HepG2 (cell line): ENCODE results near the gene NEDD4. TPM values are rescaled to one million over a fixed set of nuclear protein-coding genes. Genes with fewer than 3 reads are reported as not detected.
A peak's percentile ranks its signal among the peaks of the same experiment; 100 is the strongest.

Experiments
- ATF3 ChIP-seq: sonication (generic); formaldehyde crosslinking; IDR thresholded peaks from 2 replicates; pipeline ENCODE4 v1.4.0; 2020; ENCODE audit warnings: missing genetic modification reagents
- CBFB ChIP-seq: sonication (generic); formaldehyde crosslinking; IDR thresholded peaks from 2 replicates; pipeline ENCODE4 v1.4.0; 2020; ENCODE audit warnings: missing genetic modification reagents
- CBX5 ChIP-seq: sonication (generic); formaldehyde crosslinking; IDR thresholded peaks from 2 replicates; pipeline ENCODE4 v1.4.0; 2020; ENCODE audit warnings: missing genetic modification reagents, borderline replicate concordance
- CEBPG ChIP-seq: IDR thresholded peaks from 2 replicates; pipeline ENCODE4 v1.6.1; 2016
- DBP ChIP-seq: sonication (generic); formaldehyde crosslinking; IDR thresholded peaks from 2 replicates; pipeline ENCODE4 v1.4.0; 2020; ENCODE audit warnings: missing genetic modification reagents; ENCODE audit errors: not compliant biosample characterization
- FIP1L1 ChIP-seq: fragments of 200-400 bp; formaldehyde crosslinking; IDR thresholded peaks from 2 replicates; pipeline ENCODE4 v1.6.1; 2018; ENCODE audit warnings: low read depth, mild to moderate bottlenecking, low read length, moderate library complexity, borderline replicate concordance; ENCODE audit not compliant: insufficient read depth
- FUBP1 ChIP-seq: sonication (generic); formaldehyde crosslinking; IDR thresholded peaks from 2 replicates; pipeline ENCODE4 v1.5.1; 2020; ENCODE audit warnings: missing genetic modification reagents, mild to moderate bottlenecking, borderline replicate concordance
- HOMEZ ChIP-seq: IDR thresholded peaks from 2 replicates; pipeline ENCODE4 v1.6.1; 2016; ENCODE audit warnings: low read depth
- JARID2 ChIP-seq: sonication (generic); formaldehyde crosslinking; IDR thresholded peaks from 2 replicates; pipeline ENCODE4 v1.8.1; 2023; ENCODE audit warnings: missing genetic modification reagents, inconsistent platforms; ENCODE audit not compliant: insufficient replicate concordance
- SETDB1 ChIP-seq: sonication (generic); formaldehyde crosslinking; IDR thresholded peaks from 2 replicates; pipeline ENCODE4 v1.5.1; 2020; ENCODE audit warnings: missing genetic modification reagents, mild to moderate bottlenecking, borderline replicate concordance
- ZBTB44 ChIP-seq: sonication (generic); formaldehyde crosslinking; IDR thresholded peaks from 2 replicates; pipeline ENCODE4 v1.4.0; 2020; ENCODE audit warnings: missing genetic modification reagents
- ZNF101 ChIP-seq: sonication (generic); formaldehyde crosslinking; IDR thresholded peaks from 2 replicates; pipeline ENCODE4 v1.4.0; 2020; ENCODE audit warnings: mild to moderate bottlenecking, low read depth, missing genetic modification reagents, borderline replicate concordance
- ZNF24 ChIP-seq: fragments of 450-650 bp; IDR thresholded peaks from 2 replicates; pipeline ENCODE4 v1.6.1; 2017; ENCODE audit warnings: antibody characterized with exemption, mild to moderate bottlenecking
- ZNF260 ChIP-seq: sonication (generic); formaldehyde crosslinking; IDR thresholded peaks from 2 replicates; pipeline ENCODE4 v1.4.0; 2020; ENCODE audit warnings: missing genetic modification reagents, low read depth, mild to moderate bottlenecking, borderline replicate concordance
- ZNF329 ChIP-seq: sonication (generic); formaldehyde crosslinking; IDR thresholded peaks from 2 replicates; pipeline ENCODE4 v1.9.0; 2021; ENCODE audit warnings: low read depth, mild to moderate bottlenecking, missing genetic modification reagents
- ZNF709 ChIP-seq: sonication (generic); formaldehyde crosslinking; IDR thresholded peaks from 2 replicates; pipeline ENCODE4 v1.5.0; 2020; ENCODE audit warnings: mild to moderate bottlenecking, missing genetic modification reagents
- ZSCAN5A ChIP-seq: sonication (generic); formaldehyde crosslinking; IDR thresholded peaks from 2 replicates; pipeline ENCODE4 v1.8.0; 2022; ENCODE audit warnings: mild to moderate bottlenecking, missing genetic modification reagents, borderline replicate concordance
- polyA plus RNA-seq, 8 experiments: library from polyadenylated mRNA; depleted of rRNA in 3 of 8; stranded (reverse) in 7 of 8; unstranded in 1 of 8; fragments of >200 nt; fragmentation: Illumina TruSeq in 4 of 8; extraction: Trizol in 4 of 8; gene quantifications; 2 replicates each; pipeline versions ENCODE4 v1.2.1 to v1.2.3, GENCODE V29; 2011 to 2016; ENCODE audit warnings: low read depth in 4 of 8, missing spikeins in 1 of 8, mixed read lengths in 1 of 8; ENCODE audit not compliant: insufficient read depth in 1 of 8
- total RNA-seq, 5 experiments: library from RNA; depleted of rRNA; stranded (reverse); fragments of >200 nt; fragmentation: Illumina TruSeq; extraction: Trizol; gene quantifications; 2 replicates each; pipeline ENCODE4 v1.2.3, GENCODE V29; 2016; ENCODE audit warnings: low read depth in 1 of 5

The NEDD4 gene
- total and polyA plus RNA-seq, 2 of the 13 experiments (the other 11 are each of a cell fraction or from before 2014, with no cell fraction given) = 10.4 to 13.0 TPM

GRCh38 chr15:55799291-55800212 is 193.9 kb downstream of the NEDD4 start (continued):
- TF ChIP-seq HOMEZ (CRISPR knock-in tag) = 0 out of 2 replicates have a peak, but pooled peaks have one; percentile 47
- TF ChIP-seq ZBTB44 (CRISPR knock-in tag) = no peak
- 0 out of 2 replicates have a peak, but pooled peaks have one; percentile 4 for TF ChIP-seq CEBPG (CRISPR knock-in tag)
- TF ChIP-seq ZNF260 (CRISPR knock-in tag) = no peak
- no peak for TF ChIP-seq SETDB1 (CRISPR knock-in tag)
- TF ChIP-seq DBP (CRISPR knock-in tag) = no peak
- no peak for TF ChIP-seq ZNF709 (CRISPR knock-in tag)
- no peak for TF ChIP-seq CBFB (CRISPR knock-in tag)
- TF ChIP-seq CBX5 (CRISPR knock-in tag) = 0 out of 2 replicates have a peak, but pooled peaks have one; percentile 31
- TF ChIP-seq FUBP1 (CRISPR knock-in tag) = no peak
- TF ChIP-seq ATF3 (CRISPR knock-in tag) = no peak
- no peak for TF ChIP-seq ZNF329 (CRISPR knock-in tag)
- no peak for TF ChIP-seq FIP1L1
- no peak for TF ChIP-seq ZNF24
- no peak for TF ChIP-seq ZSCAN5A (CRISPR knock-in tag)
- no peak for TF ChIP-seq JARID2
- no peak for TF ChIP-seq ZNF101
